ENCODE measurements around the gene PFDN4.

Gene PFDN4

GRCh38 chr20:54184071-54184470 is 23.8 kb upstream of the PFDN4 start:
- Histone ChIP-seq H3K9me3 (ENCODE audit: insufficient read depth, low read length) (no peaks in the 10 kb centered on the region), H3K79me2 (ENCODE audit: insufficient read depth, low read length) (no peaks in the 10 kb centered on the region), H3K27me3 (ENCODE audit: low read length) (no peaks in the 10 kb centered on the region), H2AFZ (ENCODE audit: low read depth, low read length, severe bottlenecking) (no peak overlapping the region), H3K36me3 (ENCODE audit: low read length) (no peaks in the 10 kb centered on the region), H3K9me2 (replicated peaks; ENCODE audit: insufficient read depth, low read length) (no peaks in the 10 kb centered on the region), H3K4me3 (ENCODE audit: insufficient read depth, low read length, poor library complexity, severe bottlenecking) (no peak overlapping the region), H3F3A (ENCODE audit: insufficient read depth) (no peaks in the 10 kb centered on the region), H4K20me1 (ENCODE audit: low read depth, low read length) (no peaks in the 10 kb centered on the region), H3K27ac (ENCODE audit: low read depth, low read length) (no peak overlapping the region), H3K9ac (ENCODE audit: low read length) (no peak overlapping the region), H3K4me2 (ENCODE audit: low read depth, low read length, poor library complexity, severe bottlenecking) (no peak overlapping the region)
- TF ChIP-seq CTCF (IDR thresholded peaks at IDR 0.05; ENCODE audit: insufficient read depth, low read length, poor library complexity, severe bottlenecking) (no peak), EZH2phosphoT487 (conservative IDR thresholded peaks at IDR 0.05; ENCODE audit: low read length) (no peak)

GRCh38 chr20:54184904-54185626 is 22.8 kb upstream of the PFDN4 start:
- Histone ChIP-seq H3K9me2 (replicated peaks; ENCODE audit: insufficient read depth, low read length) (no peaks in the 10 kb centered on the region), H3F3A (ENCODE audit: insufficient read depth) (no peaks in the 10 kb centered on the region), H3K4me3 (ENCODE audit: insufficient read depth, low read length, poor library complexity, severe bottlenecking) (no peak overlapping the region), H4K20me1 (ENCODE audit: low read depth, low read length) (no peaks in the 10 kb centered on the region), H3K27me3 (ENCODE audit: low read length) (no peaks in the 10 kb centered on the region), H3K9ac (ENCODE audit: low read length) (no peak overlapping the region), H2AFZ (ENCODE audit: low read depth, low read length, severe bottlenecking) (no peak overlapping the region), H3K4me2 (ENCODE audit: low read depth, low read length, poor library complexity, severe bottlenecking) (no peak overlapping the region), H3K36me3 (ENCODE audit: low read length) (no peaks in the 10 kb centered on the region), H3K79me2 (ENCODE audit: insufficient read depth, low read length) (no peaks in the 10 kb centered on the region), H3K9me3 (ENCODE audit: insufficient read depth, low read length) (no peaks in the 10 kb centered on the region), H3K27ac (ENCODE audit: low read depth, low read length) (no peak overlapping the region)
- TF ChIP-seq CTCF (IDR thresholded peaks at IDR 0.05; ENCODE audit: insufficient read depth, low read length, poor library complexity, severe bottlenecking) (no peak), EZH2phosphoT487 (conservative IDR thresholded peaks at IDR 0.05; ENCODE audit: low read length) (no peak)

- Histone ChIP-seq H3K9me2 (replicated peaks; ENCODE audit: insufficient read depth, low read length) (no peaks in the 10 kb centered on the region), H2AFZ (ENCODE audit: low read depth, low read length, severe bottlenecking) (no peak overlapping the region), H3F3A (ENCODE audit: insufficient read depth) (no peaks in the 10 kb centered on the region), H3K27ac (ENCODE audit: low read depth, low read length) (no peak overlapping the region), H3K9me3 (ENCODE audit: insufficient read depth, low read length) (no peaks in the 10 kb centered on the region), H3K4me2 (ENCODE audit: low read depth, low read length, poor library complexity, severe bottlenecking) (no peak overlapping the region), H3K36me3 (ENCODE audit: low read length) (no peaks in the 10 kb centered on the region), H3K79me2 (ENCODE audit: insufficient read depth, low read length) (no peaks in the 10 kb centered on the region), H4K20me1 (ENCODE audit: low read depth, low read length) (no peaks in the 10 kb centered on the region), H3K9ac (ENCODE audit: low read length) (no peak overlapping the region), H3K27me3 (ENCODE audit: low read length) (no peaks in the 10 kb centered on the region), H3K4me3 (ENCODE audit: insufficient read depth, low read length, poor library complexity, severe bottlenecking) (no peak overlapping the region)
- no peak for TF ChIP-seq EZH2phosphoT487 (conservative IDR thresholded peaks at IDR 0.05; ENCODE audit: low read length)
- TF ChIP-seq CTCF (IDR thresholded peaks at IDR 0.05; ENCODE audit: insufficient read depth, low read length, poor library complexity, severe bottlenecking) = no peak
Measured at GRCh38 chr20:54188132-54188849, 19.6 kb upstream of the PFDN4 start.
